CD4-positive, alpha-beta T cell treated with Interleukin-17A for 1 hour (primary cell): Measurements from ENCODE around the gene RBM38.
A peak's percentile ranks its signal among the peaks of the same experiment; 100 is the strongest.
"Not testable (repeated sequence)": the region's sequence is repeated elsewhere in the genome, so short reads cannot be mapped to it uniquely, and the experiment has no call there.

Experiments used
- DNase-seq: peaks from one replicate; pipeline ENCODE4 v3.0.0-alpha.2; 2020

The RBM38 gene

DNA sequence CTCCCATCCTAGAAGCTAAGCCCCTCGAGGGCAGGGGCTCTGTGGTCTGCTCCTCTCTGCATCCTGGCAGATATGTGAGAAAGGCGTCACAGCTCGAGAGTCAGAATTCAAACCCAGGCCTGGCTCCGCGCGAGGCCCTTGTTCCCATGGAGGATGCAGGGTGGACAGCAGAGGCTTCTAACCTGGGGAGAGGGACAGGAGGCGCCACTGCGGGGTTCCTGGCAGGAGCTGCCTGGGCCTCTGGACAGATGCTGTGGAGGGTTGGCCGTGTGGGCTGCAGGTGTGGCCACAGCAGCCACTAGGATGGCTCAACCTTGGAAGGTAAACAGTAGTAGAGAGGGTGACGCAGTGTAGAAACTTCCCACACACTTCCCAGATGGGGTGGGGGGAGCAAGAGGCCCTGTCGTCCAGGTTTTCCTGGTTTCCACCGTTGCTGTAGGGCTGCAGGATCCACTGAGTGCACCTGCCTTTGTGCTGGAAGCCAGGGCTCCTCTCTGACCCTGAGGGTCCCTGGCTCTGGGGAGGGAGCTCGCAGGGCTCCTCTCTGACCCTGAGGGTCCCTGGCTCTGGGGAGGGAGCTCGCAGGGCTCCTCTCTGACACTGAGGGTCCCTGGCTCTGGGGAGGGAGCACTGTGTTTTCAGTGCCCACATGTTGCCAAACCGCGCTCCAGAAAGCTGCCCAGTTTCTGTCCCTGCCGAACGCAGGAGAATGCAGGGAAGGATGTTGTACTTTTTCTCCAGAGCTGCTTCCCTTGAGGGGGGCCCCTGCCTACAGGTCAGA lies 14.2 kb downstream of the RBM38 start:
- DNase-seq = no peak

DNA sequence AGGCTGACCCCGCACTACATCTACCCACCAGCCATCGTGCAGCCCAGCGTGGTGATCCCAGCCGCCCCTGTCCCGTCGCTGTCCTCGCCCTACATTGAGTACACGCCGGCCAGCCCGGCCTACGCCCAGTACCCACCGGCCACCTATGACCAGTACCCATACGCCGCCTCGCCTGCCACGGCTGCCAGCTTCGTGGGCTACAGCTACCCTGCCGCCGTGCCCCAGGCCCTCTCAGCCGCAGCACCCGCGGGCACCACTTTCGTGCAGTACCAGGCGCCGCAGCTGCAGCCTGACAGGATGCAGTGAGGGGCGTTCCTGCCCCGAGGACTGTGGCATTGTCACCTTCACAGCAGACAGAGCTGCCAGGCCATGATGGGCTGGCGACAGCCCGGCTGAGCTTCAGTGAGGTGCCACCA lies 16.4 kb downstream of the RBM38 start:
- DNase-seq = no peak

DNA sequence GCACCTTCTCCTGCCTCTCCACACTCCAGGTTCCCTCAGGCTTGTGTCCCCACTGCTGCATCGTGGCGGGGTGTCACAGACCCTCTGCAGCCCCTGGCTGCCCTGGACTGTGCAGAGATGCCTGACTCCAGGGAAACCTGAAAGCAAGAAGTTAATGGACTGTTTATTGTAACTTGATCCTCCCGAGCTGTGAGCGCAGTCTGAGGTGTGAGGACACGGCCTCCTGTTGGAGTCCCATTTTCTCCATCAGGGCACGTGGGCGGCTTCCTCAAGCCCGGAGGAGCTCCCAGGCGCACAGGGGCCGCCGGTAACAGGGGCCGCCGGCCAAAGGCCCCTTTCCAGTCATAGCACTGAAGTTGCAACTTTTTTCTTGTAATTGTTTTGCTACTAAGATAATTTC lies 16.9 kb downstream of the RBM38 start:
- no peak for DNase-seq

DNA sequence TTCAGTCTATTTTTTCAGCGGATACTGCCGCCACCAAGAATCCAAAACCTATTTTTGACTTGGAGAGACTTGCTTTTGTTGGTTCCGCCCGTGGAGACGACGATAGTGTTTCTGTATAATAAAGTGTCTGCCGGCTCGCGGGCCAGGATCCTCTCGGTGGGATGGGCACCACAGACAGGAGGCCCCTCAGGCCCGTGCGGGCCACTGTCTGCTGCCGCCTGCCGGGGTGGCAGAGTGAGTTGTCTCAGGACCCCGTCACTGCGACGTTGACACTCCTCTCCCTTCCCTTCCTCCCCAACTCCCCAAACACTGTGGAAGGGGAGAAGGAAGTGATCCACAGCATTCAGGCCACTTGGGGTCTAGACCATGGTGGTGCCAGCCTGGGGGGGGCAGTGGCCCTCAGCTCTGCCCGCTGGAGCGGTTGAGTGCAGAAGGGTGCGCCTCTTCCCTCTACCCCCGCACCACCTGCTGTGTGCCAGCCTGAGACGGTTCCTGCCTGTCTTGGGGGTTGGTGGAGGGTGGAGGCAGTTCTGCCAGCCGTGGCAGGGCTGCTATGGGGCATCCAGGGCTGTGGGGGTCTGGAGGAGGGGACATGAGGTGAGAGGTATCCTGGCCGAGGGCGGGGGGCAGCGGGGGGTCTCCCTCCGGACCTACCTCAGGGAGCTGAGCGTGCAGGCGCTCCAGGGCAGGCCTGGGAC lies 17.5 kb downstream of the RBM38 start:
- no peak for DNase-seq

DNA sequence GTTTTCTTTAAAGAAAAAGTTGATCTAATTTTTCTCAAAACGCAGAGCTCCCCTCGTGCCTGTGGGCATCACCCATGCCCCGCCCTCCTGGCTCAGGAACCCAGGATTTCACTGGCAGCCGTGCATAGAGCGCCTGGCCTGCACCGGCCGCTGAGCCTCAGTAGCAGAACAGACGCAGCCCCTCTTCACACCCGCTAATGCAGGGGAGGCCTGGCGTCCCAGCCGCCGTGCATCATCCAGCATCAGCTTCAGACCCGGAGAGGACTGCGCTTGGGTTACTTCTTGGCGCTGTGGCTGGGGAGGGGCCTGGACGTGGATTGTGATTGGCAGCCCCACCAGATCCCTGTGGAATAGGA lies 18.1 kb downstream of the RBM38 start:
- no peak for DNase-seq

DNA sequence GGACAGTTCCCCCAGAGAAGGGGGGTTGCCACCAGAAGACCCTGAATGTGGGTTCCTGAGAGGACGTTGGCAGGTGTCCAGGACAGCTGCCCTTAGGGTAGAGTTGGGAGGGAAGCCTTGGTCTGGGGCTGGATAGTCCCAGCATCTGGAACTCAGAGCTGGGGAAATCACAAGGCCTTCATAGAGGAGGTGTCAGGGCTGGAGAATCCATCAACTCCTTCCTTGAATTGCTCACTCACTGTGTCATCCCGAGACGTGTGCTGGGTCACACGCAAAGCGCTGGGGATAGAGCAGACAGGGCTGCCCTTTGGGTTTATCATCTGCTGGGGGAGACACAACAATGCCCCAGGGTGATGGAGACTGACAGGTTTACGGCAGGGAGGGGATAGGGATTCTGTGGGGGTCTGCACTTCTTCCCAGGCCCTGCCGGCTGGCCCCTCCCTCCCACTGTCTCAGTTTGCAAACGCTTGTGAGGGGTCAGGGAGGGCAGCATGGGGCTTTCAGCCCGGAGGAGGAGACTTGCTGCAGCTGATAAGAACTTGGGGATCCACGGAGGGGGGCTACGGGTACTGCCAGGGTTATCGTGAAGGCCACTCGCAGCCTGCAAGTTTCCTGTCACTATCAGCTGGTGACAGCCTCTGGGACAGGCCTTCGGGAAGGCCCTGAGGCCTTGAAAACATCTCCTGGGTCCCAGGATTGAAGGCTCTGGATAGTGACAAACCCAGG lies 18.6 kb downstream of the RBM38 start:
- no peak for DNase-seq

DNA sequence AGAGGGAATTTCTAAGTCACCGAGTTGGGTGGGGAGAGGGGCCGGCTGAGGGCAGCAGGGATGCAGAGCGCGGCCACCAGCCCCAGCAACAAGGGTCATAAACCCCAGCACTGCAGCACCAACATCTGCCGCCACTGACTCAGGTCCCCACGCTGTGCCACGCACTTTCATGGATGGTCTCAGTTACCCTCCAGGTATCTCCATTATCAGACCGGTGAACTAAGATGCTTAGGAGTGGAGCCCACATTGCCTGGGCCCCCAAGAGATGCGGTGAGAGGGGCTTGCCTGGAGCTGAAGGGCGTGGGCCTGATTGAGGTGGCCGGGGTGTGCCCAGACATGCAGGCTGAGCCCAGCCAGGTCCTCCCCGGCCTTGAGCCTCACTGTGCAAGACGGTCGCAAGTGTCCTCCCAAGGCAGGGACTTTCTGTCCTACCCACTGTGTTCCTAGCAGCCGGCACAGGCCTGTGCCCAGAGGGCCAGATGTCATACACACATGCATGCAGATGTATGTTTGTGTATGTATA lies 19.3 kb downstream of the RBM38 start:
- DNase-seq = no peak

DNA sequence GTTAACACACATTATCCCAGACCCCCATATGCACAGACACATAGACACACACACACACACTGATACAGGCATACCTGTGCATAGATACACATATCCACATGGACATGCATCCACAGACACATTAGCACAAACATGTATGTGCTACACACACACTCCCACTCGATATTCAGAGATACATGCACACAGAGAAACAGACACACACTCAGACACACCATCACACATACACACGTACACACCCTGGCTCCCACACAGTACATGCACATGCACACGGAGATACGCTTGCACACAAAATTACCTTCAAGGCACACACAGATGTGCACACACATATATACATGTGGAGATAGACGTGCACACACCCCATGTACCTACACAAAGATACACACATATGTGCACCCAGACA lies 19.7 kb downstream of the RBM38 start:
- no peak for DNase-seq

DNA sequence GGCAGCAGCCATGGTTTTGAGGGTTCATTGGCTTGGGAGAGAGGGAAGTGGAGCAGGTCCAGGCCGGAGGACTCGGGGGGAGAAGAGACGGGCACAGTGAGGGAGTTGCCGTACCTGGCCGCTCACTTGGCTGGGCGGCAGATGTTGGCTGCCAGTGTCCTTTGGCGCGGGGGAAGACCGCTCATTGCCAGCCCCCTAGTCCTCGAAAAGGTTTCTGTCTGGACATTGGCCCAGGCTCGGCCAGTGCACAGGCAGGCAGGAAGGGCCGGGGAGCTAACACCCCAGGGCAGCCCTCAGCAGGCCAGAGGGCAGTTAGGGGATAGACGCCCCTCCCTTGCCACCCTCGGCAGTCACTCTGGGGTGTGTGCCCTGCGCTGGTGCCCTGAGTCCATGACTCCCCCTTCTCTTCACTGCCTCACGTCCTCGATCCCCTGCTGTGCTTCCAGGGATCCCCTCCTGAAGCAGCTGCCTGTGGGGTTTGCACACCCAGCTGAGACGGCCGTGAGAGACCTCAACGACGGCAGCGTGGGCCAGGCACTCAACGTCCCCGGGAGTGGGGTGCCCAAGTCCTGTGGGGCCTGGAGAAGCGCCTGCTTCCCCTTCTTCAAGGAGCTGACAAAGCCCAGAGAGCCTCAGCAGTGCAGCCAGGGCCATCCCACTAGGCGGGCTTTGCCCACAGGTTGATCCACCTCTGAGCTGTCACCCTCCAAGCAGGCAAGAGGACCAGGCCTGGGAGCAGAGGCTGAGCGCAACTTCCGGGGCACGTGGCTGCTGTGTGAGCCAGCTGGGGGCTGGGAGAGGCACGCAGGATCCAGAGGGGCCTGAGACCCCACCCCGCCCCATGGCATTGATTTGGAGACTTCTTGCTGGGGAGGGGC lies 20.4 kb downstream of the RBM38 start:
- DNase-seq = no peak

DNA sequence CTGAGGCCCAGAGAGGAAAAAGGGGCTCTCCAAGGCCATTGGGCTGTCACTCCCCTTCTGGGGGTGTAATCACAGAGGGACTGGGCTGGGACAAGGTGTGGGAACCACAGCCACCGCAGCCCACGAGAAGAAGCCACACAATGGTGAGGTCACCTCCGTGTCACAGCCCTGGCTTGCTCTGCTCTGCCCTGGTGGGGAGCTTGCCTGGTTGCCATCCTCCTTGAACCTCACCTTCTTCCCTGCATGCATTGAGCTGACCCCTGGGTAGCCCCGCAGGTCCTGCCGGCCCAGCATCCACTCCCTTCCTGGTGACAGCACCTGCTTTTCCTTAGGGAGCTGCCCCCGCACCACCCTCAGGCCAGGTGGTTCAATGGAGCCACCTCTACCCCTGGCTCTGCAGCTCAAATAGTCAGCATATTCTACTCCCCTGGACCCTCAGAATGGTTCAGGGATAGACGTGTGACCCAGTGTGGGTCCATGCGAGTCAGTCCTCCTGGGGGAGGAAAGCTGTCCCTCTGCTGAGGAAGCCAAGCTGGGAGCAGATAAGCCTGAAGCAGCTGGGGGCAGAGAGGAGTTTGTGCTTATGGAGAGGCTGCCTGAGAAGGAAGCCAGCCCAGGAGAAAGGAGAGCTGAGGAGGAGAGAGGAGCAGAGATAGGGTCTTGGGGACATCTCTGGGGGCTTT lies 21.3 kb downstream of the RBM38 start:
- DNase-seq = peak; percentile 41

DNA sequence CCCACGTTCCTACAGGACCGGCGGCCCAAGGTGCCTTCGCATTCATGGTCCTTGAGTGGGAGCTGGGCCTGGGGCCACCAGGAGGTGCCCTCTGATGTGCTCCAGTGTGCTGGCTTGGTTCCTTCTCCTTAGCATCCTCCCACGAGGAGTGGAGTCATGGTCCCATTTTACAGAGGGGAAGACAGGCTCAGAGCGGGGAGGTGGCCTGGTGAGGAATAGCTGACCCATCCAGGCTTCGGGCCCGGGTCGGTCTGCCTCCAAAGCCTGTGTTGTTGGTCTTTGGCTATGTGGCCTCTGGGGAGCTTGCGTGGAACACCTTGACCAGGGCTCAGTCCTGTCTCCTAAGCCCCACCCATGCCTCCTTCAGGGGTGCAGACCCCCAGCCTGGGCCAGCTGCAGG lies 22.8 kb downstream of the RBM38 start:
- DNase-seq = no peak

DNA sequence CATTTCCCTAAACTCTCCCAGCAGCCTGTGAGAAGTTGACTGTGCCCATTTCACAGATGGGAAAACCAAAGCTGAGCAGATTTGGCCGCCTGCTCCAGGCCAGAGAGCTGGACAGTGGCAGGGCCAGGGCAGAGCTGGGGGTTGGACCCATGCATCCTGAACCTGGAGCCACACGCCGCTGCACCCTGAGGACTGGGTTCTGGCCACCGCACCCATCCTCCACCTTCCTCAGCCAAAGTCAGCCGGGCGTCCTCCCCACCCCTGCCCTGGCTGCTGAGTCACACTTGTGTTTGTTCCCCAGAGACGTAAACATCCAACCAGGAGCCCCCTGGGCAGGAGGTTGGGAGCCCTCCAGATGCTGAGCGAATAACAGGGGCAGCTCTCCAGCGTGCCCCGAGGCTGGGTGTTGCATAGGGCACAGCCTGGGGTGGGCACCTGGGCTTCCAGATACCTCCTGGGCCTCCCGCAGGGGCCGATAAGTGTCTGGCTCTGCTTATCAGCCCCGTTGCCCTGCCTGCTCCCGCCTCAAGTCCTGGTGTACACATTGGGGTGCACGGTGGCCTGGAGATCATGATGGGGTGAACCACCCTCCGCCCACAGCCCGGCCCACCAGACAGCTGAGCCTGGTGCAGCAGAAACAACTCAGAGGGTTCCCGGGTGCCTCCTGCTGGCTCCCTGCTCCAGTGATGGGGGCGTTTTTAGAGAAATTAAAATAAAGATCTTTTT lies 23.8 kb downstream of the RBM38 start:
- DNase-seq = no peak

DNA sequence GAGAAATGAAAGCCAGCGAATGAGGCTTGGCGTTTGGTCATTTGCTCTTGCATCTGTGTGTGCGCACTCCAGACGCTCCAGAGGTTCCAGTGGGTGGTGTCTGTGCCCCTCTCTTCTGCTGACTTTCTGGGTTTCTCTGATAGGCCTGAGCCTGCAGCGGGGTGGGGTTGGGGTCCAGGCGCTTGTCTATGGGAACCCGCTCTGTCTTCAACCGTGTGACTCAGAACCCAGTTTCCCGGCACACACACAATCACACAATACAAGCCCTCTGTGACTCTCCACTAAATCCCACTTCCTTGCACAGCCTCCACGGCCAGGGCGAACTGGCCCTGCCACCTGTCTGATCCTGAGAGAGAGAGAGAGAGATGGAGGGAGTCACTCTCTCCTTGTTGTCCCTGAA lies 24.6 kb downstream of the RBM38 start:
- DNase-seq = no peak

DNA sequence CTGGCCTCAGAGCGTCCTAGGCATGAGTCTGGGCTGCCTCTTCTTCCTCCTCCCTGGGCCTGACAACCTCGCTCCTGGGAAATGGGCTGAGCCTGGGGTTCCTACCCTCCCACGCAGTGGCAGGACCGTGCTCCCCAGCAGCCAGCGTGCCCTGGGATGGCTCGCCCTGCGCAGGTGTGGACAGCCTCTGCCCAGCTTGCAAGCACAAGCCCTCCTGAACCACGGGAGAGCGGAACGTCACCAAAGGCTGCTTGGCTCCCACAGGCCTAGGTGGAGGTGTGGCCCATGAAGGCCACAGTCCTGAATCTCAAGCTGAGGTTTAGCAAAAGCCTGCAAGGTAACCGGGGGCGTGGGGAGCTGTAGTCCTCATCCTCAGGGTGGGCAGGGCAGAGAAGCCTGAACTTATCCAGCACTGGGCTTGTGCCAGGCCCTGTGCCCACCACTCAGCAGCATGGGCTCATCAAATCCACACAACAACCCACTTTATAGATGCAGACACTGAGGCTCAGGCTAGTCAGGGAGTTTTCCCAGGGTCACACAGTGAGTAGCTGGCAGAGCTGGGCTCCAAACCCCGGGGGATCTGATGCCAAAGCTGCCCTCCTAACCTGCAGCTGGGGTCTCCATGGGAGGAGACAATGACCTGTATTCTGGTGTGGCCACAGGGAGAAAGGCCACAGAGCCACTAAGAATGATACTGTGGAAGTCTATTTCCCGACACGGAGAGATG lies 25.3 kb downstream of the RBM38 start:
- DNase-seq = no peak

DNA sequence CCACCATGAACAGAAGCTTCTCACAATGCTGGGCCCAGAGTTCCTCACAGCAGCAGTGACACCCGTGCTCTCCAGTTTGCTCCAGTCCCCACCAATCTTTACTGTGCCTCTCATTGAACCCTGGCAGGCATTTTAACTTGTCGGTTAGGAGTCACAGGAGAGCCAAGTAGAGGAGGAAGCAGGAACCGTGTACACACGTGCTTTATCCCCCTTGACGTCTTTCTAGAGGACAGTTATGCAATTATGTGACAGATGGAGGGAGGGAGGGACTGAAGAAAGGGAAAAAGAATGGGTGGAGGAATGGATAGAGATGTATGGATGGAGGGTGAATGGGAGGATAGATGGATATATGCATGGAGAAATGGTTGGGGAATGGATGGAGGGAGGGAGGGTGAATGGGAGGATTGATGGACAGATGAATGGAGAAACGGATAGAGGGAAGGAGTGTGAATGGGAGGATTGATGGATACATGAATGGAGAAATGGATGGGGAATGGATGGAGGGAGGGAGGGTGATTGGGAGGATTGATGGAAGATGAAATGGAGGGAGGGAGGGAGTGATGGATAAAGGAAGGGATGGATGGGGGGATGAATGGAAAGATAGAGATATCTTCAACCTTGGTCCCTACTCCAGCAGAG lies 26.0 kb downstream of the RBM38 start:
- no peak for DNase-seq

DNA sequence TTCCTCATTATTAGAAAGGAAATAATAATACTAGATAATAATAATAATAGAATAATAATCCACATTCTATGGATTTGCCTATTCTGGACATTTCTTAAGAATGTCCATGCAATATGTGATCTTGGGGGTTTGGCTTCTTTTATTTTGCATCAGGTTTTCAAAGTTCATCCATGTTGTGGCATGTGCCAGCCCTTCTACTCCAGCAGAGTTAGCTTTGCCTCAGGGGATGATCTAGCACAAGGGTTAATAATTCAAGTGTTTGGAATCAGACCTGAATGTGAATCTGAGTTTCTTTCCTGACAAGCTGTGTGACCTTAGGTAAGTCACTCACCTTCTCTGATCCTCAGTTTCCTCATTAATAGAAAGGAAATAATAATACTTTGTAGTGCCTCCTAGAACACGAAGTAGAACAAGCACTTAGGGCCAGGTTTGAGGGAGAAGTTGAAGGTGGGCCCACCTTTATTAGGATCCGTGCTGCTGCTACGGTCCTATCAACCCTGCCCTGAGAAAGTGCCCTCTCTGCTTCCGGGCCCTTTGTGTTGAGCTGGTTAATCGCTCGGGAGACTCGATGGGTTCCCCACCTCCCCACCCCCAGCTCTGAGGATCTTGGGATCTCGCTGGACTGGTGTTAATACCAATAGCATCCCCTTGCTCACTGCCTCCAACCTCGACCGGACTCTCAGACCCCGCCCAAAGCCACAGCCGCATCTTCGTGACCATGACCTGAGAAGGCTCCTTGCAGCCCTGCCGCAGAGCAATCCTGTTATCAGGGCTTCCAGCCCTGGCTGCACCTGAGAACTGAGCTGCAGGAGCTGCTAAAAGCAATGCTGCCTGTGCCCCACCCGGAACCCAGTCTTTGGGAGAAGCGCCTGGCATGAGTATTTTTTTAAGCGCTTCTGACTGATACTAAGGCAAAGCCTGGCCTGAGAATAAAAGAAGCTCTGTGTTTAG lies 26.9 kb downstream of the RBM38 start:
- DNase-seq = no peak

DNA sequence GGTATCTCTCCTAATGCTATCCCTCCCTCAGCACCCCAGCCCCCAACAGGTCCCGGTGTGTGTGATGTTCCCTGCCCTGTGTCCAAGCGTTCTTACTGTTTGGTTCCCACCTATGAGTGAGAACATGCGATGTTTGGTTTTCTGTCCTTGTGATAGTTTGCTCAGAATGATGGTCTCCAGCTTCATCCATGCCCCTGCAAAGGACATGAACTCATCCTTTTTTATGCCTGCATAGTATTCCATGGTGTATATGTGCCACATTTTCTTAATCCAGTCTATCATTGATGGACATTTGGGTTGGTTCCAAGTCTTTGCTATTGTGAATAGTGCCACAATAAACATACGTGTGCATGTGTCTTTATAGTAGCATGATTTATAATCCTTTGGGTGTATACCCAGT lies 28.3 kb downstream of the RBM38 start:
- not testable (repeated sequence) for DNase-seq

DNA sequence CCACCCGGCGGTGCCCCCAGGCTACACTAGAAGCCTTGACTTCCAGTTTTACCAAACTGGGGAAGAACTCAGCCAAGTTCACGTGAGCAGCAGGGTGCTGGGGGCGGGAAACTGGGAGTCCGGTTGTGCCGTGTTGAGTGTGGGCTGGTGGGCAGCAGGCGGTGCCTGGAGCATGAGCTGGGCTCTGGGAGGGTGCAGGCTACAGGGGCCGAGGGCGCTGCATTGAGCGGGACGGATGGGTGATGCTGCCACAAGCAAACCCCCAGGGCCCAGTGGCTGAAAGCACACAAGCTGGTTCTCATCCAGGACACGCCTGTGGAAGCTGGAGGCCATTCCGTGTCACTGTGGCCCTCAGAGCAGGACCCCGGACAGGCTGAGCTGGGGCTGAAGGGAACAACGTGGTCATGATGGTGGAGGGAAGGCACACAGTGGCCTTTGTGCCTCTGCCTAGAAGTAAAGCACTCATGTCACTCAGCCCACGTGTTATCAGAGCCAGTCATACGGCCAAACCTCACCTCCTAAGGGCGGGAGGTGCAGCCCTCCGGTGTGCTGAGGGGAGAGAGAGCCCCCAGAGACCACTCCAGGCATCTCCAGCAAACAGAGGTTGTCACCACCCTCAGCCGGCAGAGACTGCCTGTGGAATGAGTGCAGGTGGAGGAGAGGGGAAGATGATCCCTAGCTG lies 29.5 kb downstream of the RBM38 start:
- DNase-seq = no peak
